BJ (cell line): Measurements from ENCODE around the gene TNFRSF21. TPM values are rescaled to one million over a fixed set of nuclear protein-coding genes. Genes with fewer than 3 reads are reported as not detected.

ENCODE experiments used
- CTCF ChIA-PET: fragments of 350-600 bp; formaldehyde crosslinking; extraction: SDS; loops from one replicate; lab custom pipeline; 2021; ENCODE audit warnings: antibody characterized with exemption, inconsistent platforms; lab: Yijun Ruan, JAX
- POLR2A ChIA-PET: fragments of 300-600 bp; sonication (Branson Sonifier 250); formaldehyde crosslinking; extraction: SDS; loops from one replicate; lab custom pipeline; 2021; ENCODE audit warnings: antibody characterized with exemption; lab: Charles Lee
- DNase-seq: peaks from one replicate; pipeline ENCODE4 v3.0.0-alpha.2; 2011; ENCODE audit warnings: low read depth
- H3K27me3 ChIP-seq: 2 replicates; pipeline ENCODE4 v1.6.0; 2011; ENCODE audit warnings: low read length; ENCODE audit not compliant: control insufficient read depth, insufficient read depth
- H3K36me3 ChIP-seq: 2 replicates; pipeline ENCODE4 v1.5.1; 2011; ENCODE audit warnings: low read length; ENCODE audit not compliant: control insufficient read depth, insufficient read depth
- H3K4me3 ChIP-seq: 2 replicates; pipeline ENCODE4 v1.5.1; 2011; ENCODE audit warnings: low read depth, mild to moderate bottlenecking, control low read depth, low read length
- CTCF ChIP-seq: IDR thresholded peaks from 2 replicates; pipeline ENCODE4 v1.5.1; 2011; ENCODE audit warnings: low read depth, mild to moderate bottlenecking, control low read depth, inconsistent platforms, low read length, moderate library complexity; ENCODE audit not compliant: insufficient read depth
- polyA plus RNA-seq: library from polyadenylated mRNA; depleted of rRNA; stranded (reverse); fragments of >200 nt; gene quantifications from 2 replicates; pipeline ENCODE4 v1.2.3, GENCODE V29; 2011

Gene TNFRSF21
- polyA plus RNA-seq, 1 experiment: 3.6 TPM

- no peak for DNase-seq
- no peak for TF ChIP-seq CTCF
- Histone ChIP-seq H3K36me3 (no peaks in the 10 kb centered on the region), H3K27me3 (no peaks in the 10 kb centered on the region; the same call in 1 of the 2 replicates), H3K4me3 (no peak overlapping the region)
- ChIA-PET POLR2A (no interaction called here), CTCF (no interaction called here)
Observed at GRCh38 chr6:47196113-47196512, 113.6 kb downstream of the TNFRSF21 start.

- DNase-seq: no peak
- Histone ChIP-seq H3K27me3 (no peaks in the 10 kb centered on the region; the same call in 1 of the 2 replicates), H3K4me3 (no peak overlapping the region), H3K36me3 (no peaks in the 10 kb centered on the region)
- CTCF ChIA-PET: no interaction called here
- POLR2A ChIA-PET: no interaction called here
- no peak for TF ChIP-seq CTCF
Observed at GRCh38 chr6:47195011-47195650, 114.6 kb downstream of the TNFRSF21 start.

- Histone ChIP-seq H3K4me3 (no peak overlapping the region), H3K36me3 (no peaks in the 10 kb centered on the region), H3K27me3 (no peaks in the 10 kb centered on the region)
- POLR2A ChIA-PET: interaction anchor here (0.5 to 0.9 kb wide), 2 partner anchors 21 to 160 kb away, joined by 3 to 4 read pairs; no protein-coding TSS in a partner anchor
- CTCF ChIA-PET: interaction anchor here (1.1 to 1.3 kb wide), 2 partner anchors 110 to 121 kb away, joined by 3 read pairs; partner anchors contain the start of gene TNFRSF21
- DNase-seq: peak; percentile 19
- TF ChIP-seq CTCF: no peak
Observed at GRCh38 chr6:47188588-47189021, 121.1 kb downstream of the TNFRSF21 start.

- Histone ChIP-seq H3K27me3 (no peaks in the 10 kb centered on the region), H3K4me3 (no peak overlapping the region), H3K36me3 (no peaks in the 10 kb centered on the region)
- no peak for TF ChIP-seq CTCF
- CTCF ChIA-PET: interaction anchor here (1.1 to 1.3 kb wide), 2 partner anchors 110 to 121 kb away, joined by 3 read pairs; partner anchors contain the start of gene TNFRSF21
- POLR2A ChIA-PET: interaction anchor here (0.9 kb wide), 1 partner anchor 20 kb away, joined by 4 read pairs; no protein-coding TSS in a partner anchor
- DNase-seq: no peak
Observed at GRCh38 chr6:47187893-47188587, 121.7 kb downstream of the TNFRSF21 start.

- no peaks in the 10 kb centered on the region for H3K36me3 ChIP-seq
- DNase-seq: no peak
- POLR2A ChIA-PET: no interaction called here
- no peaks in the 10 kb centered on the region for H3K27me3 ChIP-seq
- TF ChIP-seq CTCF: no peak
- CTCF ChIA-PET: interaction anchor here (1.3 kb wide), 1 partner anchor 109 kb away, joined by 3 read pairs; no protein-coding TSS in a partner anchor
- H3K4me3 ChIP-seq: no peak overlapping the region
Observed at GRCh38 chr6:47187113-47187512, 122.6 kb downstream of the TNFRSF21 start.
